Measurements from ENCODE around the gene CORT.

- TF ChIP-seq CTCF (IDR thresholded peaks at IDR 0.05) (no peak), POLR2A (IDR thresholded peaks at IDR 0.05) (no peak), EP300 (IDR thresholded peaks at IDR 0.05) (no peak)
These were observed 23.4 kb downstream of the CORT start for GRCh38 chr1:10473145-10473765.
